Activated CD8-positive, alpha-beta memory T cell treated with anti-CD3 and anti-CD28 coated beads for 24 hours (primary cell): Measurements from ENCODE around the gene VSNL1.
"Not testable (repeated sequence)": the region's sequence is repeated elsewhere in the genome, so short reads cannot be mapped to it uniquely, and the experiment has no call there.

Experiments used
- DNase-seq: peaks from one replicate; pipeline ENCODE4 v3.0.0-alpha.2; 2020

Gene VSNL1

DNA sequence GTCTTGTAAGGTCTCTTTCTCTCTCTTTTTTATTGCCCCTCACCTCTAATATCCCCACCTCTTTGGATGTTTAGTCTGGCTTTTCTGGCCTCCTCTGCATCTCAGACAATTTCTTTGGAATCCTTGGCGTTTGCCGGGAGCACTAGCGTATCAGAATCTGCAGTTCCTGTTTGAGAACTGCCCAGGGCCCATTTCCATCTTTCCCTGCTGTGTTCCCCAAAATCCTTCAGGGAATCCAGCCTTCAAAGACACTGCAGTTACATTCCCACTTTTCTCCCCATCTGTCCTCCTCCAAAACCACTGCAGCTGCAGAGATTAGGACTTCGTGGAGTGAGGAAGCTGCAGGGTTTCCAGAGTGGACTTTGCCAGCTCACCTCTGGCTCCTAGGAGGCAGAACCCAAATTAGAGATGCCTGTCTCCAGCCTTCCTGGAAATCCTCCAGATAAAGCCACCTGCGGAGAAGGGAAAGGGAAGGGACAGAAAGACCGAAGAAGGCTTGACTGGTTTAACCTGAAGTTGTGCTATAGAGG, 2.7 kb downstream of the VSNL1 start:
- no peak for DNase-seq

DNA sequence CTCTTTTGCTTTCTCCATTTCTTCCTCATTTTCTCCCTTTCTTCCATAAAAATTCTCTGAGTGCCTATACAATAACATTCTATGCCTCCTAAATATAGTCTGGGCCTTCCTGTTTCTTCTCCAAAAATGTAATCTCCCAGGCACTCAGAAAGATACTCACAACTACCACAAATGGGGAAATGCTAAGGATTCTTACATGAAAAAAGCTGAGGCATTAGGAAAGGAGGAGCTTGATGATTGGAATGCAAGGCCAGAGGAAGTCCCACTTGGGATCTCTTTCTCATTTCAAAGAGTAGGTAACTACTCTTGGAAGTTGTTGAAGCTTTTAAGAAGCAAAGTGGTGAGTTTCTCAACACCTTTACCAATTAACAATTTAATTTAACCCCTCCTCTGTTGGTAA, 3.4 kb downstream of the VSNL1 start:
- no peak for DNase-seq

DNA sequence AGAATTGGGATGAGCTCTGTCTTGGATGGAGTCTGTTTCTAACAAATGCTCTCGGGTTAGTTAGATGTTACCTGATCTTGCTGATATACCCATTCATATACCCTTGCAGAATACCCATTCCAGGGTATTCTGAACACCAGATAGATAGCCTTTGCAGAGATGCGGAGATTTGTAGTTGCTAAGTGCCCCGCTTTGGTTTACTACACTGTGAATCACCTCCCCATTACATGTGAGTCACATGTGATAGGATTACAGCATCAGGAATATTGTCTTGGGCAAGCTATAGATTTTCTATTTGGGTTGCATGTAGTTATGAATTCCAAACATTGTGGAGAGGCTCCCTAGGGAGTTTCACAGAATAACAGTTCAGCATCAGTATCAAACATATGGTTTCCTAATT, 3.8 kb downstream of the VSNL1 start:
- DNase-seq: no peak

GRCh38 chr2:17545680-17546613, 5.5 kb downstream of the VSNL1 start:
- DNase-seq: no peak

GRCh38 chr2:17547237-17547636, 6.7 kb downstream of the VSNL1 start:
- no peak for DNase-seq

DNA sequence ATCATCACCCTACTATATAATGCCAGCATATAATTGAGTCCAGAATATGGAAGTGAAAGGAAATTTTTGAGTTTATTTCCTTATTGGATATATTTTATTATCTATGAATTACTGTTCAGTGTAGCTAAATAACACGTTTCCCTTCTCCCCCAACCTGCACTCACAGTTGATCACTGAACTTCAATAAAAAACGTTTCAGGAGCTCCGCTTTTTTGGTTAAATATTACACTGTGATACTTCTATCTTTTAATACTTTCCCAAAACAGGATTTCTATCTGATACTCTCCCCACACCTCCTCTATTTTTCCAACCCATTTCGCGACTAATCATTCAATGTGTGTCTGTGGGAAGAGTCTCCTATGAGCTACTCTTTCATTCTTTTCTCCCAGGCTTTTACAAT, 7.2 kb downstream of the VSNL1 start:
- no peak for DNase-seq

DNA sequence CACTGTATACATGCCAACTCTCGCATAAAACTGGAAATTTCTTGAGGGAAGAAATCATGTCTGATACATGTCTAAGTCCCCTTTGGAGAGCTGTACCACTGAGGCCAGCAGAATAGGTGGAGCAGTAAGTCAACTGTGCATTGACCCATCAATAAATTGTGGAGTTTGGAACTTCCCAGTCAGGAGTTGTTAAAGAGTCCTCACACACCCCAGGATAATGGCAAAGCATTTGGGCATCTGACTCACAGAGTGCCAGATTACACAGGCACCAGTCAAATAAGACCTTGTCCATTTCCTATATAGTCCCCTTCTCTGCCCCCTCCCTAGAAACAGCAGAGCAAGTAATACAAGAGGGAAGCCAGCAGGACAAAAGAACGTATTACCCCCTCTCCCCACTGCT, 10.4 kb downstream of the VSNL1 start:
- no peak for DNase-seq

DNA sequence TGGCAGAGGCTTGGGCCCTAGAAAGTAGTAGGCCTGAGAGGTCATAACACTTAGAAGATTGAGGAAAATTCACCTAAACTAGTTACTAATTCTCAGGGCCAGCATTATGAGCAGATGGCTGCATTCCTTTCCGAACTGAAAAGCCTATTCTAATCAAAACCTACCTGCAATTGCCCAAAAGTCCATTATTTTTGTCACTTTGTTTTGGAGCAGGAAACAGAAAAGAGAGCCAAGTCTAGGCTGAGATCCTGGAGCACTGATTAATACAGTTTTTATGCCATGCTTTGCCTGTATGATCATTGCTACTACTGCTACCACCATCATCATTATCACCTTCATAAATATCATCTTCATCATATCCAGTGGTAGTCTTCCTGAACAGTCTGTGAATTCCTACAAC, 14.7 kb downstream of the VSNL1 start:
- no peak for DNase-seq

- no peak for DNase-seq
Measured at GRCh38 chr2:17557596-17557995, 17.1 kb downstream of the VSNL1 start.

DNA sequence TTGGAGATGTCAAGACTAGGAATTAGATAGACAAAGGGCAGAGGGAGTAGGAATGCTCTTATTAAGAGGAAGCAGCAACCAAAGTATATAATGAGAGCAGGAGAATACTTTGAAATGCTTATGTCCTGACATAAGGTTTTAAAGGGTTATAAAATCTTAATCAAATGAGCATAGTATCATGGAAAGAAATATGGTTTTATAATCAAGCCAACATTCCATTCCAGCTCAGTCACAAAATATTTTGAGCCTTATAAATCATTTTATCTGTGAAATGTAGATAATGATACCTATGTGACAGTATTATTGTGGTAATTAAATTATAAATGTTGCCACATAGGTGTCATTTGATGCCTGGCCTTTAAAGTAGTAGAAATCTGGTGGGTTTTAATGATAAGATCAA, 17.6 kb downstream of the VSNL1 start:
- no peak for DNase-seq

DNA sequence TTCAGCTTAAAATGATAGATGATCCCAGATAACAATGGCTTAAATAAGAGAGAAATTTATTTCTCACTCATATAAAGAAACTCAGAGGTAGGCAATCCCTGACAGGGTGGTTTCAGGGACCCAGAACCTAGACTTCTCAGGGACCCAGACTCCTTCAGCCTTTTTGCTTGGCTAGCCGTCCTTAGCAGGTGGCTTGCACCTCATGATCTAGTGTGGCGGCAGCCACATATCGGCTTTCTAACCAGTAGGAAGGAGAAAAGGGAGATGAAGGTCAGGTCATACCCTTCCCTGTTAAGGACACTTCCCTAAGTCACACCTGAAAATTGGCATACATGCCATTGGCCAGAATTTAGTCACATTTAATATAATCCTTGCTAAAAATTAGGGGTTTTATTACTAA, 18.4 kb downstream of the VSNL1 start:
- DNase-seq: no peak

GRCh38 chr2:17565726-17566125, 25.2 kb downstream of the VSNL1 start:
- DNase-seq: not testable (repeated sequence)

- DNase-seq: no peak
Measured at GRCh38 chr2:17571681-17572080, 31.2 kb downstream of the VSNL1 start.

- no peak for DNase-seq
Measured at GRCh38 chr2:17573085-17573803, 32.7 kb downstream of the VSNL1 start.

- no peak for DNase-seq
Measured at GRCh38 chr2:17573804-17574175, 33.3 kb downstream of the VSNL1 start.

- no peak for DNase-seq
Measured at GRCh38 chr2:17574406-17575073, 34.0 kb downstream of the VSNL1 start.

- DNase-seq: no peak
Measured at GRCh38 chr2:17576802-17577201, 36.3 kb downstream of the VSNL1 start.

GRCh38 chr2:17578466-17578928, 38.0 kb downstream of the VSNL1 start:
- DNase-seq: no peak

DNA sequence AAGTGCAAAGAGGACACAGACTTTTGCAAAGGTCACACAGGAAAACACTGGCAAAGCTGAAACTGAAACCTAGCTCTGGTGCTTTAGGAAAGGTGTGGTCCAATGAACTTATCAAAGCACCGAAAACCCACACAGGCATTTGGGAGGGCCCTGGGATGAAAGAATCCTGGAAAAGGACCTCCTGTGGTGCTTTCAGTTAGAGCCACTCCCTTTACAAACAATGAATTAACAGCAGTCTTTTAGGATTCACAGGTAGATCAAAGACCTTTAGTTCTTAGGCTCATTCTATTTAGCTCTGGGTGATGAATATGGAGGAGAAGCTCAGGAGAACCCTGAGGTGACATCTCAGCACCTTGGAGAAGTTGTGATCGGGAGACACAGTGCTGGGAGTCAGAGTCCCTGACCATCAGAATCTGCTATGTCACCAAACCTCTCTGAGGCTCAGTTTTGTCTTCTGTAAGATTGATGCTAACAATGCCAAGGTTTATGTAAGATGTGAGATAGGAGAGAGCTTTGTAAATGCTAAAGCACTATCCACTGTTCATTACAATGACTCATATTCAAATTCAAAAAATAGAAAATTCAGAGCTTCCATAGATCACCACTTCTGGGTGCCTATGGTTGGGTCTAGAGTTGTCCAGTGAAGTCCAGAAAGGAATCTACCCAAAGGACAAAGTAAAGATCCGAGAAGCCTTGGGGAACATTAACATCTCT, 39.3 kb downstream of the VSNL1 start:
- DNase-seq: no peak

DNA sequence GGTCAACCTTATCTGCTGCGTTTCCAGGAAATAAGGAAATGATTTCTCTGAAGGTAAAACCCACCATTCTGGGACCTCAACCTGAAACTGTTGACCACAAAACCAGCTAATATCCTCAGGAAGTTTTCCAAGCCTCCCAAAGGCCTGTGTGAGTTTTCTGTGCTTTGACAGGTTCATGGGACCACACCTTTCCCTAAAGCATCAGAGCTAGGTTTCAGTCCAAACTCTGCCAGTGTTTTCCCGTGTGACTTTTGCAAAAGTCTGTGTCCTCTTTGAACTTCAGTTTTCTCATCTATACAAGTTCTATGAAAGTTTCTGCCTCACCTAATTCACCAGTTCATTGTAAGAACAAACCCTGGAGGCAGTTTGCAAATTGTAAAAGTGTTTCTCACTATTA, 39.8 kb downstream of the VSNL1 start:
- no peak for DNase-seq

DNA sequence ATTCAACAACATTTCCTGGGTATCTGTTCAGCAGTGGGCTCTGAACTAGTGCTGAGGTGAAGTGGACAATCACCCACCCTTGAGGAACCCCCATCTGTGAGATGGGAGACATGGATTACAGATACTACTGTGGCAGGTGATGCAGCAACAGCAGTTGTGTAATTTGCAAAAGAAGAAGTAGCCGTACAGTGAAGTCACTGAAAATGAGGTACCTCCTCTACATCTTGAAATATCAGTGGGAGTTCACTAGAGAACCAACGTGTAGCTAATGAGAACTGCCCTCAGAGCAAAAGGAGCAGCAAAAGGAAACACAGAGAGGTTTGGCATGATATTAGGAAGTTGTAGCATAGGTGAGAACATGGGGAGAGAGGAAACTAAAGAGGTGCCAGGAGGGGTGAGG, 41.3 kb downstream of the VSNL1 start:
- no peak for DNase-seq

GRCh38 chr2:17583166-17583565, 42.7 kb downstream of the VSNL1 start:
- no peak for DNase-seq

- no peak for DNase-seq
Measured at GRCh38 chr2:17583646-17584045, 43.1 kb downstream of the VSNL1 start.
